Raji (cell line): ENCODE results near the gene EFHC2.

Source experiments
- POLR2A ChIP-seq: IDR thresholded peaks from 2 replicates; pipeline ENCODE4 v1.6.1; 2011; ENCODE audit warnings: low read depth, low read length, control low read depth; ENCODE audit not compliant: insufficient read depth

Gene EFHC2

GRCh38 chrX:44343412-44344141 is at the start of gene EFHC2:
TSS of gene EFHC2 (minus strand) at chrX:44343672. CDS start at chrX:44343588, 84 bp downstream.
- no peak for TF ChIP-seq POLR2A

- no peak for TF ChIP-seq POLR2A
These were observed 49.3 kb upstream of the EFHC2 start for GRCh38 chrX:44392767-44393166.

GRCh38 chrX:44384688-44385338 is 41.3 kb upstream of the EFHC2 start:
- TF ChIP-seq POLR2A, result no peak

- TF ChIP-seq POLR2A, result no peak
These were observed 39.4 kb upstream of the EFHC2 start for GRCh38 chrX:44382871-44383270.

GRCh38 chrX:44352758-44353157 is 9.3 kb upstream of the EFHC2 start:
- no peak for TF ChIP-seq POLR2A

- no peak for TF ChIP-seq POLR2A
These were observed 6.1 kb upstream of the EFHC2 start for GRCh38 chrX:44349561-44349960.

GRCh38 chrX:44344687-44345086 is 1.2 kb upstream of the EFHC2 start:
- TF ChIP-seq POLR2A, result no peak

- no peak for TF ChIP-seq POLR2A
These were observed 722 bp upstream of the EFHC2 start for GRCh38 chrX:44344194-44344593.

GRCh38 chrX:44342866-44343265 is 606 bp downstream of the EFHC2 start:
- no peak for TF ChIP-seq POLR2A

- no peak for TF ChIP-seq POLR2A
These were observed 5.1 kb downstream of the EFHC2 start for GRCh38 chrX:44338361-44338760.

- no peak for TF ChIP-seq POLR2A
These were observed 11.0 kb downstream of the EFHC2 start for GRCh38 chrX:44332437-44332836.

GRCh38 chrX:44330227-44330626 is 13.2 kb downstream of the EFHC2 start:
- TF ChIP-seq POLR2A, result no peak

GRCh38 chrX:44319550-44319949 is 23.9 kb downstream of the EFHC2 start:
- TF ChIP-seq POLR2A, result no peak

GRCh38 chrX:44317181-44317580 is 26.3 kb downstream of the EFHC2 start:
- no peak for TF ChIP-seq POLR2A

- TF ChIP-seq POLR2A, result no peak
These were observed 28.7 kb downstream of the EFHC2 start for GRCh38 chrX:44314808-44315207.

GRCh38 chrX:44314259-44314734 is 29.2 kb downstream of the EFHC2 start:
- TF ChIP-seq POLR2A, result no peak
